HG03558 (cell line): ENCODE data around the gene ASPG.

Experiments used
- ATAC-seq: cut with Tn5 transposase; IDR thresholded peaks from one replicate; pipeline ENCODE4 v1.9.1; 2021; ENCODE audit warnings: moderate number of reproducible peaks; ENCODE audit not compliant: unreplicated experiment; ENCODE audit errors: extremely low read depth

The ASPG gene

GRCh38 chr14:104131968-104132732 is 46.6 kb downstream of the ASPG start:
- no peak for ATAC-seq

- no peak for ATAC-seq
Measured at GRCh38 chr14:104132981-104133380, 47.5 kb downstream of the ASPG start.

- ATAC-seq = no peak
Measured at GRCh38 chr14:104133496-104133895, 48.0 kb downstream of the ASPG start.

GRCh38 chr14:104134061-104134965 is 48.8 kb downstream of the ASPG start:
- ATAC-seq = no peak

- no peak for ATAC-seq
Measured at GRCh38 chr14:104135121-104135903, 49.8 kb downstream of the ASPG start.

- no peak for ATAC-seq
Measured at GRCh38 chr14:104135904-104136471, 50.5 kb downstream of the ASPG start.

- no peak for ATAC-seq
Measured at GRCh38 chr14:104136472-104137296, 51.2 kb downstream of the ASPG start.

- ATAC-seq = no peak
Measured at GRCh38 chr14:104137297-104138097, 52.0 kb downstream of the ASPG start.

- no peak for ATAC-seq
Measured at GRCh38 chr14:104138098-104138717, 52.7 kb downstream of the ASPG start, which contains the start of gene KIF26A. Gene KIF26A, plus strand, starts transcription at chr14:104138587. Its CDS starts 136 bp downstream, at chr14:104138723.

- no peak for ATAC-seq
Measured at GRCh38 chr14:104138718-104139459, 53.4 kb downstream of the ASPG start.

- ATAC-seq = no peak
Measured at GRCh38 chr14:104139460-104140212, 54.1 kb downstream of the ASPG start.

GRCh38 chr14:104140213-104140462 is 54.6 kb downstream of the ASPG start:
- ATAC-seq = no peak

- no peak for ATAC-seq
Measured at GRCh38 chr14:104140463-104141331, 55.2 kb downstream of the ASPG start.

- ATAC-seq = no peak
Measured at GRCh38 chr14:104141621-104142091, 56.2 kb downstream of the ASPG start.

GRCh38 chr14:104142136-104142945 is 56.8 kb downstream of the ASPG start:
- no peak for ATAC-seq
